Measurements from ENCODE around the gene PRRC2C.

Gene PRRC2C

DNA sequence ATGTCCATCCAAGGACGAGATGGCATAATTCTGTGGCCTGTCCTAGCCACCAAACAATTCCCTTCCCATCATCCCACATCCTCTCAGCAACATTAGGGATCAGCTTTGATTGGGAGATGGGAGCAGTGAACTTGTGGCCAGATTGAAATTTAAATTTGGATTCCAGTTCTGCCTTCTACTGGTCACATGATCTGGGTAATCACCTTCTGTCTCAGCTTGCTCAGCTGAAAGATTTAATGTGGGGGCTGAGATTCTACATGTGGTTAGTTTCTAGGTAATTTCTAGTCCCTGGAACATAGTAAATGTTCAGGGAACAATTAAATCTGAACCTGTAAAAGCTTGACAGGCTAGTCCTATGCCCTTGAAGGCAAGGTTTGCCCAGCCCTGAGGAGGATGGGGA is 139.9 kb downstream of the PRRC2C start:
- 0 out of 2 replicates have a peak, but pooled peaks cover 3% of the 10 kb centered on the region for H3K27me3 ChIP-seq
- DNase-seq: no peak
- H3K4me1 ChIP-seq: no peaks in the 10 kb centered on the region
- no peak overlapping the region for H3K4me3 ChIP-seq (ENCODE audit: low read depth, low read length)
- no peak for TF ChIP-seq CTCF (IDR thresholded peaks at IDR 0.05; ENCODE audit: low read depth, low read length)
- H3K9me3 ChIP-seq: no peaks in the 10 kb centered on the region
- no peaks in the 10 kb centered on the region for H3K36me3 ChIP-seq

- H3K4me3 ChIP-seq (ENCODE audit: low read depth, low read length): no peak overlapping the region
- H3K27me3 ChIP-seq: peaks cover 5% of the 10 kb centered on the region; the same call in 1 of the 2 replicates
- no peaks in the 10 kb centered on the region for H3K4me1 ChIP-seq
- no peak for TF ChIP-seq CTCF (IDR thresholded peaks at IDR 0.05; ENCODE audit: low read depth, low read length)
- H3K9me3 ChIP-seq: no peaks in the 10 kb centered on the region; the same call in 1 of the 2 replicates
- DNase-seq: no peak
- H3K36me3 ChIP-seq: no peaks in the 10 kb centered on the region
Measured at GRCh38 chr1:171627020-171627419, 141.7 kb downstream of the PRRC2C start.

DNA sequence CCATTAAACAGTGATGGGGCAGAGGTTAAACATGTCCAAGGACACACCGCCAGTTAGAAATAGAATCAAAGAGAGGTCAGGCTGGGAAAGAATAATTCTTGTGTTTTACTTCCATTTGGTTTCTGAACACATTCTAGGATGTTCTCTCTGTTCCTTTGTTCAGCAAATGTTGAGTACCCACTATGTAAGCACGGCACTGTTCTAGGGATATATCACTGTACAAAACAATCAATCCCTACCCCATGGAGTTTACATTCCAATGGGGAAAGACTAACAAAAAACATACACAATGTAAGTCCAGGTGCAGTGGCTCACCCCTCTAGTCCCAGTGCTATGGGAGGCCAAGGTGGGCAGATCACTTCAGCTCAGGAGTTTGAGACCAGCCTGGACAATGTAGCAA is 142.9 kb downstream of the PRRC2C start:
- TF ChIP-seq CTCF (IDR thresholded peaks at IDR 0.05; ENCODE audit: low read depth, low read length): no peak
- H3K36me3 ChIP-seq: no peaks in the 10 kb centered on the region
- H3K27me3 ChIP-seq: peaks cover 5% of the 10 kb centered on the region; the same call in 1 of the 2 replicates
- H3K4me3 ChIP-seq (ENCODE audit: low read depth, low read length): no peak overlapping the region
- no peaks in the 10 kb centered on the region for H3K4me1 ChIP-seq
- no peak for DNase-seq
- H3K9me3 ChIP-seq: no peaks in the 10 kb centered on the region; the same call in 1 of the 2 replicates

- DNase-seq: no peak
- Histone ChIP-seq H3K36me3 (no peaks in the 10 kb centered on the region), H3K9me3 (no peaks in the 10 kb centered on the region; the same call in 1 of the 2 replicates), H3K27me3 (peaks cover 4% of the 10 kb centered on the region; the same call in 1 of the 2 replicates), H3K4me1 (no peaks in the 10 kb centered on the region), H3K4me3 (ENCODE audit: low read depth, low read length) (no peak overlapping the region)
- no peak for TF ChIP-seq CTCF (IDR thresholded peaks at IDR 0.05; ENCODE audit: low read depth, low read length)
Measured at GRCh38 chr1:171635661-171636060, 150.3 kb downstream of the PRRC2C start.

GRCh38 chr1:171636141-171636540 is 150.8 kb downstream of the PRRC2C start:
- Histone ChIP-seq H3K36me3 (no peaks in the 10 kb centered on the region), H3K27me3 (peaks cover 4% of the 10 kb centered on the region; the same call in 1 of the 2 replicates), H3K9me3 (no peaks in the 10 kb centered on the region; the same call in 1 of the 2 replicates), H3K4me3 (ENCODE audit: low read depth, low read length) (no peak overlapping the region), H3K4me1 (no peaks in the 10 kb centered on the region)
- TF ChIP-seq CTCF (IDR thresholded peaks at IDR 0.05; ENCODE audit: low read depth, low read length): no peak
- no peak for DNase-seq

DNA sequence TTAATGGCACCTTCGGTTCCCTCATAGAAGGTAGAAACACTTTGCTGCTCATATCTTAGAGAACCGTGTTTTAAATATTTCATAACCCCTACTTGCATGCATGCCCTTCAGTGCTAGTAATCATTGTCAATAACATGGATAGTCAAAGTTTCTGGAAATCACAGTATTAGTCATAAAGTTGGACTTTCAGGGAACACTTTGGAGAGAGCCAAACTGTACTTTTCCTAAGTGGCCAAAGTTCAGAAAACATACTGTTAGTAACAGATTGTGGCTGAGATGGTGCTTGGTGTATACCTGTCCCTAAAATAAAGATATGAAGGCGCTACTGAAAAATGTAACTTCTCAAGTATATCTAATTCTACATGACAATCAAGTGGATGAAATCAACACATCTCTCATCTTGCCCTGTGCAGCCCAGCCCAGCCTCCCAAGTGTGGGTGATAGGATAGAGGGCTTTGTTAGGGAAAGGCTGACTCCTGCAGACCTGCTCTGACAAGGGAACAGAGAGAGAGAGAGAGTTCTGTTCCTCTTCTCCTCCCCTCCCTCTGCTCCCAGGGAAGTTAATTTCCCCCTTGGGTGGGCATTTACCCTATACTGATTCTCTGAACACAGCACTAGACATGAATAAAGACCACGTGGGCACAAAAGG is 152.7 kb downstream of the PRRC2C start:
- Histone ChIP-seq H3K4me1 (no peaks in the 10 kb centered on the region), H3K4me3 (ENCODE audit: low read depth, low read length) (no peak overlapping the region), H3K27me3 (0 out of 2 replicates have a peak, but pooled peaks cover 2% of the 10 kb centered on the region), H3K36me3 (no peaks in the 10 kb centered on the region), H3K9me3 (no peaks in the 10 kb centered on the region)
- no peak for TF ChIP-seq CTCF (IDR thresholded peaks at IDR 0.05; ENCODE audit: low read depth, low read length)
- DNase-seq: no peak

Data from BE2C (cell line).